Stimulated activated CD4-positive, alpha-beta T cell treated with anti-CD3 and anti-CD28 coated beads, Interleukin-4, amount 100 ng/mL, for 24 hours (primary cell): Measurements from ENCODE around the gene TCEA2.
A peak's percentile ranks its signal among the peaks of the same experiment; 100 is the strongest.
"Not testable (repeated sequence)": the region's sequence is repeated elsewhere in the genome, so short reads cannot be mapped to it uniquely, and the experiment has no call there.

Experiments
- DNase-seq: peaks from one replicate; pipeline ENCODE4 v3.0.0-alpha.2; 2020

Gene TCEA2

GRCh38 chr20:64080013-64080812 is 17.2 kb downstream of the TCEA2 start, which contains the start of gene OPRL1:
Gene OPRL1 (plus strand): TSS chr20:64080082. CDS start chr20:64092721, 12,639 bp downstream.
- no peak for DNase-seq

DNA sequence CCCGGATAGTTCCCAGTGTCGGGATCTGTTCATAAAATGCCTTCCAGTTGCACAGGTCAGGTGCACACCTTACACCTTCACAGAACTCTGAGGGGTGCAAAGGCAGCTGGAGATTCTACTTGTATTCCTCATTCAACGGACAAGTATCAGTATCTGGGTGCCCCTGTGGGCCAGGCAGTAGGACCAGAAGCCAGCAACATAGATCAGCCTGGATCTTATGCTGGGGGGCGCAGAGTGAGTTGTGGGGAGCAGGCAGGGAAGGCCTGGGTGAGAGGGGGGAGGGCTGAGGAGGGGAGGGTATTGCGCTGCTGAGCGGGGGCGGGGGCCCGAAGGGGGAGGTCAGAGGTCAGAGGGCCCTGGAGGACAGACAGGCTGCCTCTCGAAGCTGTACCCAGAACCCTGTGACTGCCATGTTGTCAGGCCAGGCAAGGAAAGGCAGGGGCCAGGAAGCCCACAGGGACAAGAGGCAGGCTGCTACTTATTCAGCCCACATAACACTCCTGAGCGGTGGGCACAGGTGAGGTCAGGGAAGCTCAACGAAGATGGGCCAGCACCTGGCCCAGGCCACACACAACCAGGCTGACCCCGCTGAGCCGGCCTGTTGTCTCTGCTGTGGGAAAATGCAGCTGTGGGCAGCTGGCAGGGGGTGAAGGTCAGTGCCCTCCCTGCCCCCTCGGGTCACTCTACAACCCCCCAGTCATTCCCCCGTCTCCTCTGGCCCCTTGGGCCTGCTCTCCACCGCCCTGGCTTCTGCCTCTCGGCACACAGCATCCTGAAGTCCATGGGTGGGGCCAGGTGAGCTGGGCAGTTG is 18.0 kb downstream of the TCEA2 start:
- DNase-seq, result no peak

DNA sequence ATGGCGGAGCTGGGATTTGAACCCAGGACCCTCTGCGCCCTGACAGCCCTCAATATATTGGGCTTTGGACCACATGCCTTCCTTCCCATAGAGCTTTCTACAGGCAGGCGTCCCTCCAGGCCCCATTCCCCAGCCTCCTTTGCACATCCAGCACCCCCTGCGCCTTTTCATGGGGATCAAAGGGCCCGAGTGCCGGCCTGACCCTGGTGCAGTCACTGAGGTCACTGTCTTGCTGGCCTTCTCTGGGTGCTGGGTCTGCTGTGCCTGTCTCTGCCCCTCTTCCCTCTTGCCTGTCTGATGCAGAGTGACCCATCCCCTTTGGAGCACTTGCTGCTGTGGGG is 18.6 kb downstream of the TCEA2 start:
- no peak for DNase-seq

DNA sequence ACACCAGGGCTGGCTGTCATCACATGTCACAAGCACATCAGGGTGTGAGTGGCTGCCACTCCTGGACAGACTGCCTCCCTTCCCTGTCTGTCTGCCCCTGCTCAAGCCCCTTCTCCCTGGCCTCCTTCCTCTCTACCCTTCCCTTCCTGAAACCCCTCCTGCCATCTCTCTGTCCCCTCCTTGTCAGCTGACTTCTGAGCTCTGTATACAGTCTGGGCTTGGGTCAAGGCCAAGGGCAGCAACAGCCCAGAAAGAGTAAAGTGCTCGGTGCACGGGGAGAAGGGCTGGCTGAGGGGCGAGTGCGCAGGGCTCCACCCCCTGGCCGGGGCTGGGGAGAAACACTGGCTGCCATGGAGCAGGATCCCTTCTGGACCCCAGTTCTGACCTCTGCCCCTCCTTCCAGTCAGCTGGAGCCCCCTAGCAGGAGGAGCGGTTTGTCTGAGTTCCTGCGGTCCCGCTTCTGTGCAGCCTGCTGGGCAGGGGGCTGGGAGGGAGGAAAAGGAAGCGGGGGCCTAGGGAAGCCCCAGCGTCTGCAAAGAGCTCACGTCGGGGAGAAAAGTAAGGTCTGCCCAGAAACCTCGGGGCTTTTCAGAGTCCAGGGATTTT is 19.2 kb downstream of the TCEA2 start:
- no peak for DNase-seq

DNA sequence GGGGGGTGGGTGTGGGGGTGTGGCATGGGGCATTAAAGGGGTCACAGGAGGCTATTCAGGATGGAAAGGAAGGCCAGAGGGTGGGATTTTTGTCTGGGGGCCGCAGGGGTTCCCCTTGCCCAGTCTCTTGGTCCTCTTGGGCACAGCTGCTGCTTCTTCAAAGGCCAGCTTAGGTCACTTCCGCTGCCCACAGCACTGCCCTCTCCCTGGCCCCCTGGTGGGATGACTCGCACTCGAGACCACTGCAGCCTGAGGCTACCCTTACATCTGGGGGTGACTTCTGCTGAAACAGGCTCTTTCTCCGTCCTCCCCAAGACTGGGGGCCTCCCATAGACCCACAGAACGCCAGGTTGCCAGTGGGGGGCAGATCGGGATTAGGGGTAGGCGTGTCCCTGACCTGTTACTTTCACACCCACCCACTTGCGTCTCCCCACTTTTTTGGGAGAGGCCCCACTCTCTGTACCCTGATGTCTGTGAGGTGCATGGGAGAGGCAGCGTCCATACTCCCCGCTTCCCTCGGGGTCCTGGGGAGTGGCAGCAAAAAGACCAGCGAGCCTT is 19.9 kb downstream of the TCEA2 start:
- no peak for DNase-seq

DNA sequence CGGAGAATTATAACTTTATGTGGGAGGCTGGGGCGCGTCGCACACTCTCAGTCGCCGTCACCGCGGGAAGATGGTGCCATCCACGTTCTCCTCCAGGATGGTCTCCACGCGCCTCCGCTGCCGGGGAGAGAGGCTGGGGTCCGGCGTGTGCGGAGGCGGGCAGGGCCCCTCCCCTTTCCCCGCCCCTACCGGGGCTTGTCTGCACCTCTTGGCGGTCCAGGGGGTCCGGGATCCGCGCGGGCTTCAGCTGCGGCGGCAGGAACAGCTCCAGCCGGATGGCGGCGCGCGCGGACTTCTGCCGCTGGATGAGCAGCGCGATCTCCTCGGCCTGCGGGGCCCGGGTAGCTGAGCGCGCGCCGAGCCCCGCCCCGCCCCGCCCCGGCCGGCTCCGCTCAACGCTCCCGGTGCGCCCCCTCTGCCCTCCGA is 20.4 kb downstream of the TCEA2 start:
- peak; percentile 74 for DNase-seq

DNA sequence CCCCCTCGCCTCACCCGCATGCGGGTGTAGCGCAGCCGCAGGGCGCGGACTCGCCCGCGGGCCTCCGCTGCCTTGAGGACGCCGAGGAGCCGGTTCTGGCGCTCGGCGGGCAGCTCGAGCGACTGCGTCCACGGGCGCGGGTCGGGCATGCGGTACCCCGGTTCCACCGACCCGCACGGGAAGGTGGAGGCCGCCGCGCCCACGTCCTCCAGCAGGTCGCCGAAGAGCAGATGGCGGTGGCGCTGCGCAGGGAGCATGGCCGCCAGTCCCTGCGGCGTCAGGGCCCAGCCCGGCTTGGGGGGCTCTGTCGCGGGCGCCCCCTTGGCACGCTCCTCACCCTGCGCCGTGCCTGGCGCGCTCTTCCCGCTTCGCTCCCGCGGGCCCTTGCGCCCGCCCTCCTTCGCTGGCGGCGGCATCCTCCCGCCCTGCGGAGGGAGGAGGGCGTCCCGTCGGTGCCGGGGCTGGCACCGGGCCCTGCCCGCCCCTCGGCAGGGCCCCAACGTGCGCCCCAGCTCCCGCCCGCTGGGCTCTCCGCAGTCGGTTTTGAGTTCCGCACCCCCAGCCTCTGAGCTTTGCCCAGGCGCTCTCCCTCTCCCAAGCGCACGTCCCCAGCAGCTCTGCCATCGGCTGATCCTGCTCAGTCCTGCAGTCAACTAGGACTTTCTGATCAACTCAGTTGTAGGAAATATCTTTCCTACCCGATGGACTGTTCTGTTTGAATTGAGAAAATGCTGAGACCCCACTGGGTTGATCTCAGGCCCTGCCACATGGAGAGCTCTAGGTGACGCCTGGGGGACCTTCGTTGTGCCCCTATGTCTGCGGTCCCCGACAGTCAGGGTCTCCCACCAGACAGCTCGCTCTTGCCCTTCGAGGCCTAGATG is 21.0 kb downstream of the TCEA2 start, which contains the start of gene LKAAEAR1:
Gene LKAAEAR1, minus strand, starts transcription at position 595 of the 881 bp plus-strand sequence. Its CDS starts 179 bp downstream, at position 416.
- DNase-seq, result no peak

- no peak for DNase-seq
Measured at GRCh38 chr20:64084685-64085152, 21.7 kb downstream of the TCEA2 start.

- DNase-seq, result no peak
Measured at GRCh38 chr20:64086801-64087200, 23.8 kb downstream of the TCEA2 start.

GRCh38 chr20:64087226-64087825 is 24.3 kb downstream of the TCEA2 start:
- not testable (repeated sequence) for DNase-seq

- not testable (repeated sequence) for DNase-seq
Measured at GRCh38 chr20:64088586-64088985, 25.6 kb downstream of the TCEA2 start.

DNA sequence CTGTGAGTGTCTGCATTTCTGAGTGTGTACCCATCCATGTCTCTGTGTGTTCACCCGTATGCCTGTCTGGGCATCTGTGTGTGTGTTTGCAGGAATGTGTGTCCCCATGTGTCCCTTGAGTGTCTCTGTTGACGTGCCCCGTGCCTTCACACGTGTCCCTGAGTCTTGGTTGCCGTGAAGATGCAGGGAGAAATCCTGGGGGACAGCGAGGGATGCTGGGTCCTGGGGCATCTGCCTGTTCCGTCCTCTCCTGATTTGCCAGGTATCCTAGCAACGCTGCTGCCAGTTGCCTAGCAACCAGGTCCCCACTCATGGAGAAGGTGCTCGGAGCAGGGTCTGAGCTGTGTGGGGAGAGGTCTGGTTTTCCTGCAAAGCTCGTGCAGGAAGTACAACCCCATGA is 27.2 kb downstream of the TCEA2 start:
- DNase-seq, result no peak

GRCh38 chr20:64091340-64091739 is 28.3 kb downstream of the TCEA2 start:
- DNase-seq, result no peak

GRCh38 chr20:64091770-64092169 is 28.8 kb downstream of the TCEA2 start:
- DNase-seq, result no peak

DNA sequence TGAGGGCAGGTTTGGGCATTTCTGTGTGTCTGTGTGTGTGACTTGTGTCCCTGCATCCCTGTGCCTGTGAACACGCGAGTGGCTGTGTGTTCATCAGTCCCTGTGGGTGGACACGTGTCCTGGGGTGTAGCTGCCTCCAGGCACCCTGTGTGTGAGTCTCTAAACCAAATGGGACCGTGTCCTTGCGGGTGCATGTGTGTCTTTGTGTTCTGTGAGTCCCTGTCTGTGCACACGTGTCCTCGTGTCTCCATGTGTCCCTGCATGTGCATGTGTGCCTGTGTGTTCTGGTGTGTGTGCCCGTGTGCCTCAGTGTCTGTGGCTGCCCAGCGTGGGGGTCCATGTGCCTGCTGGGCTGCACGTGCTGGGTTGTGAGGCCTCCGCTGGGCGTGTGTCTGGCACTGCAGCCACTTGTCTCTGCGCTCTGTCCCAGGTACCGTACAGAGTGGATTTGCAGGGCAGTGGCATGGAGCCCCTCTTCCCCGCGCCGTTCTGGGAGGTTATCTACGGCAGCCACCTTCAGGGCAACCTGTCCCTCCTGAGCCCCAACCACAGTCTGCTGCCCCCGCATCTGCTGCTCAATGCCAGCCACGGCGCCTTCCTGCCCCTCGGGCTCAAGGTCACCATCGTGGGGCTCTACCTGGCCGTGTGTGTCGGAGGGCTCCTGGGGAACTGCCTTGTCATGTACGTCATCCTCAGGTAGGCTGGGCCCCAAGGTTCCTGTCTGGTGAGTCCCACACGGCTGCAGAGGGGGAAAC is 29.4 kb downstream of the TCEA2 start:
- no peak for DNase-seq

DNA sequence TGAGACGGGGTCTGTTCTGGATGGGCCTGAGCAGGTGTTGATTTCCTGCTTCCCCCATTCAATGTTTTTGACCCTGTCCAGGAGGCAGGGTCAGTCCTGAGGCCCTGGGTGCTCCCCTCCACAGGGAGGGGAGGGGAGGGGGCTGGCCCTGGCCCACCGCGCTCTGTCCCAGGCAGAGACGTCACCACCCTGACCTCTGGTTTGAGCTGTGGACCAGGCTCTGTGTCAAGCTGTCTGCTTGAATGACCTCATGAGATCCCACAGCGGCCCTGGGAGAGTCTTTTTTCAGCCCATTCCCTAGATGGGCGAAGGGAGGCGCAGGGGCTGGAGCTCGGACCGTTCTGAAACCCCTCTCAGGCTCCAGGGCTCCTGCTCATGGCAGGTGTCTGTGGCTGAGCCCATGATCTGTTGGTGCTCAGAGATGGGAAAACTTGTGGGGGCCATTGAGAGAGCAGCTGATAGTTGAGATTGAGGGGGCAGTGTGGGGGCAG is 30.1 kb downstream of the TCEA2 start:
- DNase-seq, result no peak

DNA sequence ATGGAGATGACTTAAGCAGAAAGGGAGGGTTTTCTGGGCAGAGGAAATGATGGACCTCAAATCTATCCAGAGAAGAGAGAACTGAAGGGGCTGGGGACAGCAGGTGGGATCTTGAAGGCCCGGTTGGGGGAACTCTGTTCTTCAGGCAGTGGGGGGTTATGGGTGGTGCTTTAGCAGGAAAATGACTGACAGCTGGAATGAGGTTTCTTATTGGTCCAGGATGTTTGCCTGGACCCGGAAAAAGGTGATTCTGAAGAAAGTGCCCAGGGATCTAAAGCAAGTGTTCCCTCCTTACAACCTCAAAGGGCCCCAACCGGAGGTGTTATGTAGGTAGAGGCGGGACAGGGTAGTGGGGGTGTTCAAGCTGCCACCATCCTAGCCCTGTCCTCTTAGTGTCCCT is 32.5 kb downstream of the TCEA2 start:
- no peak for DNase-seq

GRCh38 chr20:64095927-64096326 is 32.9 kb downstream of the TCEA2 start:
- DNase-seq, result no peak

DNA sequence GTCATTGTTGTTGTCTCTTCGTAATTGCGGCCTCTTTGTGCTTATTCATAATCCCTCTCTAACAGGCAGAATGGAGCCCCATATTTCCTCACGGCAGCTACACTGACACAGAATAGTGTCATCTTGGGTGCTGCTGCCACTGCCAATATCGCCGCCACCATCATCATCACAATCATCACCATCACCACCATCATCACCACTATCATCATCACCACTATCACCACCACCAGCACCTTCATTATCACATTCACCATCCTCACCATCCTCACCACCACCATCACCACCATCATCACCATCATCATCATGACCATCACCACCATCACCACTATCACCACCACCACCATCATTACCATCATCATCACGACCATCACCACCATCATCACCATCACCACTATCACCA is 33.5 kb downstream of the TCEA2 start:
- DNase-seq, result no peak

DNA sequence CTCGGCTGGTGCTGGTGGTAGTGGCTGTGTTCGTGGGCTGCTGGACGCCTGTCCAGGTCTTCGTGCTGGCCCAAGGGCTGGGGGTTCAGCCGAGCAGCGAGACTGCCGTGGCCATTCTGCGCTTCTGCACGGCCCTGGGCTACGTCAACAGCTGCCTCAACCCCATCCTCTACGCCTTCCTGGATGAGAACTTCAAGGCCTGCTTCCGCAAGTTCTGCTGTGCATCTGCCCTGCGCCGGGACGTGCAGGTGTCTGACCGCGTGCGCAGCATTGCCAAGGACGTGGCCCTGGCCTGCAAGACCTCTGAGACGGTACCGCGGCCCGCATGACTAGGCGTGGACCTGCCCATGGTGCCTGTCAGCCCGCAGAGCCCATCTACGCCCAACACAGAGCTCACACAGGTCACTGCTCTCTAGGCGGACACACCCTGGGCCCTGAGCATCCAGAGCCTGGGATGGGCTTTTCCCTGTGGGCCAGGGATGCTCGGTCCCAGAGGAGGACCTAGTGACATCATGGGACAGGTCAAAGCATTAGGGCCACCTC is 35.5 kb downstream of the TCEA2 start:
- DNase-seq, result no peak
